Muscle layer of colon (tissue), 2 donors: ENCODE results near the gene KLK8.

Experiments
- H3K27ac ChIP-seq: one replicate; pipeline ENCODE4 v1.7.0; 2013; ENCODE audit warnings: low read depth, mild to moderate bottlenecking, low read length, moderate library complexity
- H3K27me3 ChIP-seq, 2 donors: one replicate each; pipeline ENCODE4 v1.7.0; 2013; ENCODE audit warnings: low read length in 2 of 2, mild to moderate bottlenecking in 2 of 2; ENCODE audit not compliant: insufficient read depth in 2 of 2, control insufficient read depth in 1 of 2
- H3K36me3 ChIP-seq: one replicate; pipeline ENCODE4 v1.7.0; 2013; ENCODE audit warnings: mild to moderate bottlenecking, low read length; ENCODE audit not compliant: insufficient read depth
- H3K4me1 ChIP-seq: one replicate; pipeline ENCODE4 v1.7.0; 2013; ENCODE audit warnings: mild to moderate bottlenecking, low read length; ENCODE audit not compliant: insufficient read depth
- H3K4me3 ChIP-seq, 2 donors: one replicate each; pipeline ENCODE4 v1.7.0; 2013; ENCODE audit warnings: low read length in 2 of 2, low read depth in 1 of 2, mild to moderate bottlenecking in 1 of 2, moderate library complexity in 1 of 2
- H3K9ac ChIP-seq: one replicate; pipeline ENCODE4 v1.7.0; 2013; ENCODE audit warnings: low read length
- H3K9me3 ChIP-seq: one replicate; pipeline ENCODE4 v1.7.0; 2013; ENCODE audit warnings: mild to moderate bottlenecking, low read length
- donor health status: abdominal sarcoma.
- donor health status: Adenocarcinoma of cecum.

The KLK8 gene

GRCh38 chr19:50967929-50968715 is 33.3 kb downstream of the KLK8 start:
- H3K4me3 ChIP-seq: no peak overlapping the region
- no peaks in the 10 kb centered on the region for H3K4me1 ChIP-seq
- no peak overlapping the region for H3K9ac ChIP-seq
- H3K27me3 ChIP-seq: peaks cover 0 to 20% of the 10 kb centered on the region in 2 donors
- H3K36me3 ChIP-seq: no peaks in the 10 kb centered on the region
- H3K9me3 ChIP-seq: no peaks in the 10 kb centered on the region
- no peak overlapping the region for H3K27ac ChIP-seq

GRCh38 chr19:50964266-50964665 is 37.1 kb downstream of the KLK8 start:
- H3K9me3 ChIP-seq: no peaks in the 10 kb centered on the region
- H3K27ac ChIP-seq: no peak overlapping the region

GRCh38 chr19:50963381-50963780 is 38.0 kb downstream of the KLK8 start:
- no peaks in the 10 kb centered on the region for H3K36me3 ChIP-seq
- H3K4me1 ChIP-seq: no peaks in the 10 kb centered on the region
- no peak overlapping the region for H3K27ac ChIP-seq
- H3K9ac ChIP-seq: no peak overlapping the region
- H3K27me3 ChIP-seq: peaks cover 0 to 5% of the 10 kb centered on the region in 2 donors
- H3K9me3 ChIP-seq: no peaks in the 10 kb centered on the region
- no peak overlapping the region for H3K4me3 ChIP-seq

More at GRCh38 chr19:50964266-50964665, 37.1 kb downstream of the KLK8 start:
- no peak overlapping the region for H3K9ac ChIP-seq
- H3K4me1 ChIP-seq: no peaks in the 10 kb centered on the region
- H3K27me3 ChIP-seq: peaks cover 0 to 13% of the 10 kb centered on the region in 2 donors
- no peak overlapping the region for H3K4me3 ChIP-seq
- no peaks in the 10 kb centered on the region for H3K36me3 ChIP-seq

- H3K9me3 ChIP-seq: no peaks in the 10 kb centered on the region
- no peaks in the 10 kb centered on the region for H3K4me1 ChIP-seq
- no peaks in the 10 kb centered on the region for H3K36me3 ChIP-seq
- H3K4me3 ChIP-seq: no peak overlapping the region
- H3K9ac ChIP-seq: no peak overlapping the region
- no peaks in the 10 kb centered on the region for H3K27me3 ChIP-seq
- no peak overlapping the region for H3K27ac ChIP-seq
Measured at GRCh38 chr19:50962245-50962644, 39.2 kb downstream of the KLK8 start.

- no peak overlapping the region for H3K9ac ChIP-seq
- no peak overlapping the region for H3K27ac ChIP-seq
- H3K4me1 ChIP-seq: no peaks in the 10 kb centered on the region
- peaks cover 0 to under 1% of the 10 kb centered on the region in 2 donors for H3K27me3 ChIP-seq
- no peaks in the 10 kb centered on the region for H3K9me3 ChIP-seq
- no peak overlapping the region for H3K4me3 ChIP-seq
- H3K36me3 ChIP-seq: no peaks in the 10 kb centered on the region
Measured at GRCh38 chr19:50959731-50960500, 41.5 kb downstream of the KLK8 start.

GRCh38 chr19:50957587-50957986 is 43.8 kb downstream of the KLK8 start:
- Histone ChIP-seq H3K27me3 (peaks cover 0 to 4% of the 10 kb centered on the region in 2 donors), H3K4me1 (no peaks in the 10 kb centered on the region), H3K36me3 (no peaks in the 10 kb centered on the region), H3K9me3 (no peaks in the 10 kb centered on the region), H3K4me3 (no peak overlapping the region), H3K9ac (no peak overlapping the region), H3K27ac (no peak overlapping the region)

GRCh38 chr19:50952910-50953309 is 48.5 kb downstream of the KLK8 start, which contains the start of gene KLK5:
Gene KLK5, minus strand, starts transcription at chr19:50953038. Its CDS starts 381 bp downstream, at chr19:50952657.
- no peak within 1 kb of the TSS for H3K9ac ChIP-seq
- no peaks in the 10 kb centered on the region for H3K4me1 ChIP-seq
- H3K27ac ChIP-seq: no peak within 1 kb of the TSS
- no peaks in the 10 kb centered on the region for H3K36me3 ChIP-seq
- H3K4me3 ChIP-seq: no peak within 1 kb of the TSS
- H3K27me3 ChIP-seq: peaks cover 0 to 4% of the 10 kb centered on the region in 2 donors
- no peaks in the 10 kb centered on the region for H3K9me3 ChIP-seq

- H3K4me1 ChIP-seq: no peaks in the 10 kb centered on the region
- H3K36me3 ChIP-seq: no peaks in the 10 kb centered on the region
- no peak overlapping the region for H3K4me3 ChIP-seq
- H3K27ac ChIP-seq: no peak overlapping the region
- H3K9me3 ChIP-seq: no peaks in the 10 kb centered on the region
- H3K9ac ChIP-seq: no peak overlapping the region
- peaks cover 0 to 3% of the 10 kb centered on the region in 2 donors for H3K27me3 ChIP-seq
Measured at GRCh38 chr19:50949861-50950260, 51.5 kb downstream of the KLK8 start.

- no peaks in the 10 kb centered on the region for H3K4me1 ChIP-seq
- no peaks in the 10 kb centered on the region for H3K9me3 ChIP-seq
- H3K4me3 ChIP-seq: no peak overlapping the region
- H3K9ac ChIP-seq: no peak overlapping the region
- H3K27me3 ChIP-seq: no peaks in the 10 kb centered on the region
- H3K36me3 ChIP-seq: no peaks in the 10 kb centered on the region
- H3K27ac ChIP-seq: no peak overlapping the region
Measured at GRCh38 chr19:50947123-50947522, 54.3 kb downstream of the KLK8 start.
